Activated CD4-positive, alpha-beta T cell treated with anti-CD3 and anti-CD28 coated beads, Interleukin-2, amount 10 ng/mL, durations not matched to agents 24 days and 14 days (primary cell): ENCODE measurements around the gene EEF2K. TPM values are rescaled to one million over a fixed set of nuclear protein-coding genes. Genes with fewer than 3 reads are reported as not detected.
"Not testable (repeated sequence)": the region's sequence is repeated elsewhere in the genome, so short reads cannot be mapped to it uniquely, and the experiment has no call there.

ENCODE experiments used
- DNase-seq: peaks from one replicate; pipeline ENCODE4 v3.0.0; 2022
- H3K27ac Mint-ChIP-seq: one replicate; pipeline ENCODE4 v1.8.0; 2022; ENCODE audit warnings: mild to moderate bottlenecking, mixed read lengths
- H3K27me3 Mint-ChIP-seq: one replicate; pipeline ENCODE4 v1.8.0; 2022; ENCODE audit warnings: mixed read lengths
- H3K36me3 Mint-ChIP-seq: one replicate; pipeline ENCODE4 v1.8.0; 2022; ENCODE audit warnings: low read depth, mild to moderate bottlenecking, mixed read lengths
- H3K4me1 Mint-ChIP-seq: one replicate; pipeline ENCODE4 v1.8.0; 2021; ENCODE audit warnings: mixed read lengths
- H3K4me3 Mint-ChIP-seq: one replicate; pipeline ENCODE4 v1.8.0; 2022; ENCODE audit warnings: mild to moderate bottlenecking, moderate library complexity, mixed read lengths
- H3K9me3 Mint-ChIP-seq: one replicate; pipeline ENCODE4 v1.8.0; 2021; ENCODE audit warnings: mixed read lengths
- intact Hi-C: fragments of 100-400 bp; cut with micrococcal nuclease; formaldehyde crosslinking; loops from one replicate; pipeline ENCODE4 v1.15.1; 2023
- total RNA-seq: library from RNA; stranded (reverse); gene quantifications from 2 replicates; pipeline ENCODE4 v1.2.3, GENCODE V29; 2022

Gene EEF2K
- total RNA-seq, 1 donor from 2014 or later: 33.9 TPM

GRCh38 chr16:22193063-22193411, 13.0 kb upstream of the EEF2K start:
- intact Hi-C loops: loop anchor here (2.0 kb wide), 1 partner anchor 182 kb away; the partner anchor contains the start of gene CDR2
- Mint-ChIP-seq H3K27me3 (peaks cover 3% of the 10 kb centered on the region), H3K9me3 (peaks cover 13% of the 10 kb centered on the region), H3K27ac (peak overlapping the region; percentile 99), H3K36me3 (peaks cover 14% of the 10 kb centered on the region), H3K4me3 (peak overlapping the region; percentile 91), H3K4me1 (peaks cover 61% of the 10 kb centered on the region)
- DNase-seq: no peak

GRCh38 chr16:22194707-22195444, 11.2 kb upstream of the EEF2K start:
- intact Hi-C loops: loop anchor here (1.0 kb wide), 2 partner anchors 11 to 102 kb away; partner anchors contain the start of genes EEF2K and POLR3E
- H3K4me3 Mint-ChIP-seq: peak overlapping the region; percentile 85
- peaks cover 53% of the 10 kb centered on the region for H3K4me1 Mint-ChIP-seq
- peak; percentile 73 for DNase-seq
- peak overlapping the region; percentile 94 for H3K27ac Mint-ChIP-seq
- peaks cover 3% of the 10 kb centered on the region for H3K27me3 Mint-ChIP-seq
- H3K9me3 Mint-ChIP-seq: peaks cover 13% of the 10 kb centered on the region
- peaks cover 14% of the 10 kb centered on the region for H3K36me3 Mint-ChIP-seq

DNA sequence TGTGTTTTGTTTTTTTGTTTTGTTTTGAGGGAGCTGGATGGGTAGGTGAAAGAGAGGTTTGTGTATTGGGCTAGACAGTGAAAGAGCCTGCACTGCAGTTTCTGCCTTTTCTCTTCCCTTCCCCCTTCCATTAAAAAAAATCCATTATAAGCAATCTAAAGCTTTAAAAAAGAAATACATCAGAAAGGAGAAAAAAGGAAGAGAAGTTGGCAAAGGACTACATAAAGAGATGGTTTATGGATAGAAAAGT, 10.7 kb upstream of the EEF2K start:
- Mint-ChIP-seq H3K27ac (peak overlapping the region; percentile 94), H3K27me3 (peaks cover 3% of the 10 kb centered on the region), H3K36me3 (peaks cover 14% of the 10 kb centered on the region), H3K9me3 (peaks cover 13% of the 10 kb centered on the region), H3K4me1 (peaks cover 53% of the 10 kb centered on the region), H3K4me3 (peak overlapping the region; percentile 85)
- DNase-seq: no peak
- intact Hi-C loops: loop anchor here (1.0 kb wide), 2 partner anchors 11 to 102 kb away; partner anchors contain the start of genes EEF2K and POLR3E

DNA sequence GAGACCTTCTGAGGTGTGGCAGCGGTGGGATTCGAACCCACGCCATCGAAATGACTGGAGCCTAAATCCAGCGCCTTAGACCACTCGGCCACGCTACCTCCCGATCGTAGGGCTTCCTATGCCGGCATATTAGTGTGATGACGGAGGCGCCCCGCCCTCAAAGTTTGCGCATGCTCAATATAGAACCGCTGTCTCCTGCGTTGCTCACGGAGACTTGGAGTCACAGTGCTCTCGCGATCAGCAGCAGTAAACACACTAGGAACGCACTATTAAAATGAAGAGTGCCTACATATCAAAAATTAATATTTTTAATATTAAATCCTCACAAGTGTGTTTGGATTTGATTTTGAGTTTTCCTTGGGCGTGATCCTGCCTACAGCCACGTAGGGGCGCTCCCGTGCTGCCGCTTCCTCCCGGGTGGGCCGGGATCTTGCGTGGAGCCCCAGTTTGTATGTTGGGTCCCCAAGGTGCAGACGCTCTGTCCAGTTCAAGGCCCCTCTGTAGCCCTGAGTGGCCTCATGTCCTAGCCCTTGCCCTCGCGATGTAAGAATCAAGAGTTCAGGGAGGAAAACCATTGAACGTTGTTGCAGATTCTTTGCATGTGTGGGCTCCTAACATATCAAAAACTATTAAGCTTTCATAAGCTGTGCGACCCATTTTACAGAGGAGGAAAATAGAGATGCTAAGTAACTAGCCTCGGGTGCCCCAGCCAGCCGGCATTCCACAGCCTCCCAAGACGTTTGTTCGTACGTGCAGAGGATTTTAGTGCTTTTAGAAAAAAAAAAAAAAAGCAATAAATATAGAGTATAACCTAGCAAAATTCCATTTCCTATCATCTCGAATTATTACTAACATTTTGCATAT, 10.2 kb upstream of the EEF2K start:
- H3K27me3 Mint-ChIP-seq: peaks cover 3% of the 10 kb centered on the region
- H3K36me3 Mint-ChIP-seq: peaks cover 14% of the 10 kb centered on the region
- H3K4me1 Mint-ChIP-seq: peaks cover 51% of the 10 kb centered on the region
- peak; percentile 98 for DNase-seq
- intact Hi-C loops: loop anchor here (1.0 kb wide), 2 partner anchors 10 to 101 kb away; partner anchors contain the start of genes EEF2K and POLR3E
- peak overlapping the region; percentile 94 for H3K27ac Mint-ChIP-seq
- H3K9me3 Mint-ChIP-seq: peaks cover 13% of the 10 kb centered on the region
- peak overlapping the region; percentile 85 for H3K4me3 Mint-ChIP-seq

DNA sequence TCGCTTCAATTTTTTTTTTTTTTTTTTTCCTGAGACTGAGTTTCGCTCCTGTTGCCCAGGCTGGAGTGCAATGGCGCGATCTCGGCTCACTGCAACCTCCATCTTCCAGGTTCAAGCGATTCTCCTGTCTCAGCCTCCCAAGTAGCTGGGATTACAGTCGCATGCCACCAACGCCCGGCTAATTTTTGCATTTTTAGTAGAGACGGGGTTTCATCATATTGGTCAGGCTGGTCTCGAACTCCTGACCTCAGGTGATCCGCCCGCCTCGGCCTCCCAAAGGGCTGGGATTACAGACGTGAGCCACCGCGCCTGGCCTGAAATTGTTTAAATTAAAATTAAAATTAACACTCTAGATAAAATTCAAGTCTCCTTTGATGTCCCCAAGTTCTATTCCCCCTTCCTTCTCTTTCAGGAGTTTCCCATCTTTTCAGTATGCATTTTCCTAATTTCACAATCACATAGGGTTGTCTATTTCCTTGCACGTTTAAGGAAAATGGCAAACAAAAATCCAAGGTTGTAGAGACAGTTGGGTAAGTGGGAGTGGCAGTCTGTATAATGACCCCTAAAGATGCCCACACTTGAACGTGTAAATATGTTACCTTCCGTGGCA, 9.4 kb upstream of the EEF2K start:
- Mint-ChIP-seq H3K9me3 (peaks cover 13% of the 10 kb centered on the region), H3K4me1 (peaks cover 50% of the 10 kb centered on the region), H3K36me3 (peaks cover 14% of the 10 kb centered on the region), H3K4me3 (peak overlapping the region; percentile 85)
- DNase-seq, H3K27ac Mint-ChIP-seq, H3K27me3 Mint-ChIP-seq, intact Hi-C loops: not testable (repeated sequence)

DNA sequence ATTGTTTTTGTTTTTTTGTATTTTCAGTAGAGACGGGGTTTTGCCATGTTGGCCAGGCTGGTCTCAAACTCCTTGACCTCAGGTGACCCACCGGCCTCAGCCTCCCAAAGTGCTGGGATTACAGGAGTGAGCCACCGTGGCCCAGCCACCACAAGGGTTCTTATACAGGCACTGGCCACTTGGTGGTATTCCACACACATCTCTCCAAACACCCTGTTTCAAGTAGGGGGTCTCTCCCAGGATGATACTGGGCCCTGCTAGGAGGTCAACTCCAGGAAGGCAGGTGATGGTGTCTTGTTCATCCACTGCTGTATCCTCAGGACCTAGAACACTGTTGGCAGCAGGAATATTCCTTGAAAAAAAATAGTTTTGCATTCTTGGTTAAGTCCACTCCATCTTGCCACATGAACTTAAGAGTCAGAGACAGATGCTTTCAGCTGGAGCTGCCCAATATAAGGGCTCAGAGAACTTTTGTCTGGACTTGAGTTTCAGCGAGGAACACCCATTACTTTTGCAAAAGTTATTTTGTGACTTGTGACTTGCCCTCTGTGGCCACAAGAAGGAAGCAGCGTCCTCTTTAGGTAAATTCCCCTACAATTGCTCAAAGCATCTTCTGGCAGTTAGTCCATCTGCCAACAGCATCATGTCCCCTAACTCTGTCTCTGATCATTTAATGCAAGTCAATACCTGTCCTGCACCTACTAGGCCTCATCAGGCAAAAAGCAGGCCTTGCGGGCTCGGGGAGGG, 7.4 kb upstream of the EEF2K start:
- peaks cover 10% of the 10 kb centered on the region for H3K36me3 Mint-ChIP-seq
- peak; percentile 63 for DNase-seq
- peaks cover 9% of the 10 kb centered on the region for H3K9me3 Mint-ChIP-seq
- peaks cover 32% of the 10 kb centered on the region for H3K4me1 Mint-ChIP-seq
- peaks cover 3% of the 10 kb centered on the region for H3K27me3 Mint-ChIP-seq
- no peak overlapping the region for H3K4me3 Mint-ChIP-seq
- no peak overlapping the region for H3K27ac Mint-ChIP-seq
- intact Hi-C loops: no loop called here

- Mint-ChIP-seq H3K27me3 (no peaks in the 10 kb centered on the region), H3K36me3 (peaks cover under 1% of the 10 kb centered on the region), H3K4me3 (no peak overlapping the region), H3K4me1 (peaks cover 15% of the 10 kb centered on the region), H3K9me3 (no peaks in the 10 kb centered on the region), H3K27ac (no peak overlapping the region)
- intact Hi-C loops: no loop called here
- DNase-seq: no peak
Measured at GRCh38 chr16:22202261-22202637, 3.8 kb upstream of the EEF2K start.

DNA sequence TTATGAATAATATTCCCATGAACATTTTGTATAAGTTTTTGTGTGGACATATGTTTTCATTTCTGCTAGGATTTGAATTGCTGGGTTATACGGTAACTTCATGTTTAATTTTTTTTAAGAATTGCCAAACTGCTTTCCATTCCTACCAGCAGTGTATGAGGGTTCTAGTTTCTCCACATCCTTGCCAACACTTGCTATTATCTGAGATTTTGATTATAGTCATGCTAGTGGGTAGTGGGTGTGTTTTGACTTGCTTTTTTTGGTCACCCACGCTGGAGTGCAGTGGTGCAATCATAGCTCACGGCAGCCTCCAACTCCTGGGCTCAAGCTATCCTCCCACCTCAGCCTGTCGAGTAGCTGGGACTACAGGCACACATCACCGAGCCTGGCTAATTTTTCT, 3.0 kb upstream of the EEF2K start:
- no peaks in the 10 kb centered on the region for H3K9me3 Mint-ChIP-seq
- no peak for DNase-seq
- peaks cover 24% of the 10 kb centered on the region for H3K4me1 Mint-ChIP-seq
- H3K27me3 Mint-ChIP-seq: no peaks in the 10 kb centered on the region
- H3K27ac Mint-ChIP-seq: no peak overlapping the region
- H3K4me3 Mint-ChIP-seq: no peak overlapping the region
- intact Hi-C loops: no loop called here
- H3K36me3 Mint-ChIP-seq: peaks cover 6% of the 10 kb centered on the region

GRCh38 chr16:22204091-22204655, 1.9 kb upstream of the EEF2K start:
- Mint-ChIP-seq H3K4me3 (no peak overlapping the region), H3K9me3 (no peaks in the 10 kb centered on the region), H3K27ac (no peak overlapping the region), H3K4me1 (peaks cover 18% of the 10 kb centered on the region), H3K36me3 (peaks cover 9% of the 10 kb centered on the region), H3K27me3 (no peaks in the 10 kb centered on the region)
- no peak for DNase-seq
- intact Hi-C loops: no loop called here

GRCh38 chr16:22205577-22206012, 483 bp upstream of the EEF2K start:
- Mint-ChIP-seq H3K4me1 (peaks cover 26% of the 10 kb centered on the region), H3K27ac (peak overlapping the region; percentile 80), H3K27me3 (no peaks in the 10 kb centered on the region), H3K9me3 (peaks cover 2% of the 10 kb centered on the region), H3K4me3 (peak overlapping the region; percentile 89), H3K36me3 (peaks cover 17% of the 10 kb centered on the region)
- no peak for DNase-seq
- intact Hi-C loops: loop anchor here (1.0 to 5.0 kb wide), 8 partner anchors 10 to 169 kb away; partner anchors contain the start of genes CDR2 and POLR3E

DNA sequence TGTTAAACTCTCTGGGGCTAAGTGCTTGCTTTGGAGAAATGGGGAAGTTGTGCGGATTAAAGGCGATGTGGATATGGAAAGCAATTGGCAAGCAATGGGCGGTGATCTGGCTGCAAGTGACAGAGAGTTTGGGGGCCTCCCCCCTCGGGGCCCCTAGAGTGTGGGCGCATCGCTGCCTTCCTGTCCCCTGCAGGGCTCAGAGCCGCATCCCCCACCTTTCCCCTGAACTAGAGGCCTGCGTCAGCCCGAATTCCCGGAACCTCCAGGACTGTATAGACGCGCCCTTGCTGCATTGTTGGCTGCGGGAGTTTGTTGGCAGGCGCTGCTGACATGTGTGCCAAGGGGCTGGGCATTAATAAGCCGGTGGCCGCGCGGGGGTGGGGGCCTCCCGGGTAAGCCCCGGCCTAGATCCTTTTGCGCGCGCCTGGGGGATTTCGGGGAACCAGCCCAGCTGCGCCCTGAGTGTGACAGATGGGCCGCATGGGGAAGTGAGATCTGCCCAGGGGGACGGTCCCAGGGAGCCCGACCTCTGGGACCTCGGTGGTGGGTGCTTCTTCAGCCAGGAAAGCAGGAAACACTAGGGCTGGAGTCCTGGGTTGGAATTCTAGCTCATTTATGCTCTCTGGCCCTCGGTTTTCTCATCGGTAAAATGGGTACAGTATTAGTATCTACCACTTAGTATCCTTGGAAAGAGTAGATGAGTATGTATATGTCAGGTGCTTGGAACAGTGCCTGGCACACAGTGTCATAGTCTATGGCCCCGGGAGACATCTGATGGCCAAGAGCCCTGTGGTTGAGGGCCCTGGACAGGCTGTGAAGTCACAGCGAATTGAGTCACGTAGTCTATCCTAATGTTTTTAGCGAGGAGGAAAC, 1.0 kb downstream of the EEF2K start:
- Mint-ChIP-seq H3K9me3 (peaks cover 4% of the 10 kb centered on the region), H3K36me3 (peaks cover 21% of the 10 kb centered on the region), H3K27ac (peak overlapping the region; percentile 94), H3K27me3 (no peaks in the 10 kb centered on the region), H3K4me1 (peaks cover 29% of the 10 kb centered on the region), H3K4me3 (peak overlapping the region; percentile 89)
- peak; percentile 83 for DNase-seq
- intact Hi-C loops: loop anchor here (1.0 to 5.0 kb wide), 7 partner anchors 12 to 168 kb away; partner anchors contain the start of genes CDR2 and POLR3E

DNA sequence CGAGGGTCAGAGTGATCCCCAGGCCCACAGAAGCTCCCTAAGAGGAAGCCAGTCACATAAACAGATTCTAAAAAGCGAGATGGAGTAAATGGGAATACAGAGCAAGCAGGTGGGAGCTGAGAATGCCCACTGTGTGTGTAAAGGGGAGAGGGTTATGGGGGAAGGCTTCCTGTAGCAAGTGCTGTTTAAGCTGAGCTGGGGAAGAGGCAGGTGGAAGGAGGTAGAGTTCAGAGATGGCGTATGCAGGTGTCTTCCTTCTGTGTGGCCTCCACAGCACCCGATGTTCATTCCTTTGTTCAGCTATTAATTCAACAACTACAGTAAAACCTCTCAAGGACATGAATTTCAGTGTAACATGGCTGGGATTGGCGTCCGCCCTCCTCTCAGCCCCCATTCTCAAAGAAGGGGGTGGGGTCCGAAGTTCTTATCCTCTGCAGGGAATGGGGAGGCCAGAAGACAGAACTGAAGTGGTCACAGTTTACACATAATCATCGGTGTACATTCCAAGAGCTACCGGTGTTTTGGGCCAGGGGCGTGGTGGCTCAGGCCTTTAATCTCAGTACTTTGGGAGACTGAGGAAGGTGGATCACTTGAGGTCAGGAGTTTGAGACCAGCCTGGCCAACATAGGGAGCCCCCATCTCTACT, 1.8 kb downstream of the EEF2K start:
- intact Hi-C loops: loop anchor here (2.0 to 5.0 kb wide), 4 partner anchors 15 to 167 kb away; partner anchors contain the start of gene CDR2
- Mint-ChIP-seq H3K27ac (peak overlapping the region; percentile 94), H3K4me1 (peaks cover 29% of the 10 kb centered on the region), H3K36me3 (peaks cover 24% of the 10 kb centered on the region), H3K4me3 (peak overlapping the region; percentile 89), H3K9me3 (peaks cover 4% of the 10 kb centered on the region), H3K27me3 (no peaks in the 10 kb centered on the region)
- DNase-seq: no peak
